Epithelial cell of esophagus (primary cell): ENCODE results near the gene PTPA.
"Not testable (repeated sequence)": the region's sequence is repeated elsewhere in the genome, so short reads cannot be mapped to it uniquely, and the experiment has no call there.

Experiments used
- DNase-seq: peaks from one replicate; pipeline ENCODE4 v3.0.0; 2010; ENCODE audit warnings: low read depth
- H3K4me3 ChIP-seq: 2 replicates; pipeline ENCODE4 v1.5.1; 2011; ENCODE audit warnings: mild to moderate bottlenecking, low read length, control low read depth
- TF ChIP-seq, protein P1 (sequence below): IDR thresholded peaks from 2 replicates; pipeline ENCODE4 v1.5.1; 2011; ENCODE audit warnings: low read depth, mild to moderate bottlenecking, low read length, control low read depth, inconsistent platforms; ENCODE audit not compliant: insufficient read depth; ENCODE audit errors: missing control alignments

PTPA gene

DNA sequence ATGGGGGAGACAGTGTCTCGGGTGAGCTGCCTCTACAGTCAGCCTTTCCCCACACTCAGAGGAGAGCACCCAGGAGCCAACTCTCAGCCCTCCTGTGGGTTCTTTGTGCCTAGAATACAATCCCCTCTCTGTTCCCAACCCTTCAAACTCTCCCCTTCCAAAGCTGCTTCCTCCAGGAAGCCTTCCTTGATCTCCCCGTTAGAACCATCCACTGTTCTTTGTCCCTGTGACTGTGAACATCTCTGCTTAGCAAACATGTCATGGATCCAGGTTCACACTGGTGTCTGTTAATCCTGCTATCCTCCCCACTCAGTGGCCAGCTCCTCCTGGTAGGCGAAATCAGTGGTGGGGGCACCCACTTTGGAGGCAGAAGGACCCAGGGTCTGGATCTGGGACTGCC is 83.0 kb downstream of the PTPA start:
- no peak for DNase-seq
- no peak overlapping the region for H3K4me3 ChIP-seq
- TF ChIP-seq, protein P1, sequence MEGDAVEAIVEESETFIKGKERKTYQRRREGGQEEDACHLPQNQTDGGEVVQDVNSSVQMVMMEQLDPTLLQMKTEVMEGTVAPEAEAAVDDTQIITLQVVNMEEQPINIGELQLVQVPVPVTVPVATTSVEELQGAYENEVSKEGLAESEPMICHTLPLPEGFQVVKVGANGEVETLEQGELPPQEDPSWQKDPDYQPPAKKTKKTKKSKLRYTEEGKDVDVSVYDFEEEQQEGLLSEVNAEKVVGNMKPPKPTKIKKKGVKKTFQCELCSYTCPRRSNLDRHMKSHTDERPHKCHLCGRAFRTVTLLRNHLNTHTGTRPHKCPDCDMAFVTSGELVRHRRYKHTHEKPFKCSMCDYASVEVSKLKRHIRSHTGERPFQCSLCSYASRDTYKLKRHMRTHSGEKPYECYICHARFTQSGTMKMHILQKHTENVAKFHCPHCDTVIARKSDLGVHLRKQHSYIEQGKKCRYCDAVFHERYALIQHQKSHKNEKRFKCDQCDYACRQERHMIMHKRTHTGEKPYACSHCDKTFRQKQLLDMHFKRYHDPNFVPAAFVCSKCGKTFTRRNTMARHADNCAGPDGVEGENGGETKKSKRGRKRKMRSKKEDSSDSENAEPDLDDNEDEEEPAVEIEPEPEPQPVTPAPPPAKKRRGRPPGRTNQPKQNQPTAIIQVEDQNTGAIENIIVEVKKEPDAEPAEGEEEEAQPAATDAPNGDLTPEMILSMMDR: no peak

DNA sequence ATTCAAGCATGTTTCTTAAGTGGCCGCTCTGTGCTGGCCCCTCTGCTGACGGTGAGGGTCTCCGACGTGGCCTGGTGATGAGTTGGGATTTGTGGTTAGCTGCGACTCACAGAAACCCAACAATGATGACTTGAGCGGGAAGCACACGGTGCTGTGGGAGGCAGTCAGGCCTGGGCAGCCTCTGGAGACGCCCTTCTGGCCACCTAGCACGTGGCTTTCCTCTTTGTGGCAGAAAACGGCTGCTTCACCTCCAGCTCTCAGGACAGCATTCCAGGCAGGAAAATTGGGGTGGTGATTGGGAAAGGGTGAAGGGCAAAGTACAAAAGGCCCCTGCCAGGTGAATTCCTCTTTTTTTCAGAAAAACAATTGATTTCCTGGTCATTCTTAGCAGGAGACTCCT is 84.4 kb downstream of the PTPA start:
- DNase-seq: no peak
- no peak overlapping the region for H3K4me3 ChIP-seq
- TF ChIP-seq, protein P1: no peak

DNA sequence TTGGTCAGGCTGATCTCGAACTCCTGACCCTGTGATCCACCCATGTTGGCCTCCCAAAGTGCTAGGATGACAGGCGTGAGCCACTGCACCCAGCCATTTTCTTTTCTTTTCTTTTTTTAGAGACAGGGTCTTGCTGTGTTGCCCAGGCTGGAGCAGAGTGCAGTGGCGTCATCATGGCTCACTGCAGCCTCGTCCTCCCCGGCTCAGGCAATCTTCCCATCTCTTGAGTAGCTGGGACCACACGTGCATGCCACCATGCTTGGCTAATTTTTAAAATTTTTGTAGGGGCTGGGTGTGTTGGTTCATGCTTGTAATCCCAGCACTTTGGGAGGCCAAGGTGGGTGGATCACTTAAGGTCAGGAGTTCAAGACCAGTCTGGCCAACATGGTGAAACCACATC is 85.8 kb downstream of the PTPA start:
- not testable (repeated sequence) for H3K4me3 ChIP-seq, DNase-seq

DNA sequence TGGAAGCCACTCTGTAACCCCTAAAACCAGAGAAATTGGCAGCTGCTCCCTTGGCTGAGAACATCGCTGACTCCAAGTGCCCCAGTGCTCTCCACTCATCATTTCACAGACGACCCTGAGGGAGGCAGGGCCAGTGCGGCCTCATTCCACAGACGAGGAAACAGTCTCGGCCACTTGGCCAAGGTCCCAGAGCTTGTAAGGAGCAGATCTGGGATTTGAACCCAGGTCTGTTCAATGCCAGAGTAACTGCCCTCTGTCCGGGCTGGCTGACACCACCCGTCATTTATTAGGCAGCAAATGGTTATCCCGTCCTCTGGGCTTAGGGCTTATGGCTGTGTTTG is 86.7 kb downstream of the PTPA start:
- no peak overlapping the region for H3K4me3 ChIP-seq
- TF ChIP-seq, protein P1: no peak
- no peak for DNase-seq
